ENCODE data around the gene XKR7. TPM values are rescaled to one million over a fixed set of nuclear protein-coding genes. Genes with fewer than 3 reads are reported as not detected.

XKR7 gene
- total and polyA plus RNA-seq, 10 of the 15 experiments (the other 5 are each of a cell fraction or from before 2014, with no cell fraction given): not detected

- TF ChIP-seq BRCA1 (IDR thresholded peaks at IDR 0.05; ENCODE audit: low read depth, low read length): no peak
- no peak for TF ChIP-seq CHD2 (IDR thresholded peaks at IDR 0.05; ENCODE audit: borderline replicate concordance, low read depth, low read length)
- TF ChIP-seq SPI1 (IDR thresholded peaks at IDR 0.05; ENCODE audit: borderline replicate concordance, insufficient read depth, low read depth, low read length): no peak
- TF ChIP-seq ZNF217 (IDR thresholded peaks at IDR 0.05): no peak
- TF ChIP-seq HDGF (IDR thresholded peaks at IDR 0.05): no peak
- TF ChIP-seq ZNF687 (IDR thresholded peaks at IDR 0.05): no peak
- no peak for TF ChIP-seq JUNB (IDR thresholded peaks at IDR 0.05)
- TF ChIP-seq SUZ12 (IDR thresholded peaks at IDR 0.05; ENCODE audit: unreplicated experiment): no peak
These were observed 48.4 kb upstream of the XKR7 start (continued) for GRCh38 chr20:31919410-31920155.

All from GM12878 (cell line).